ENCODE measurements around the gene VPS9D1. TPM values are rescaled to one million over a fixed set of nuclear protein-coding genes. Genes with fewer than 3 reads are reported as not detected.
"Not testable (repeated sequence)": the region's sequence is repeated elsewhere in the genome, so short reads cannot be mapped to it uniquely, and the experiment has no call there.

Gene VPS9D1
- total RNA-seq, 1 donor: 14.5 TPM

GRCh38 chr16:89667000-89667399 lies 53.7 kb downstream of the VPS9D1 start:
- not testable (repeated sequence) for H3K27ac ChIP-seq (ENCODE audit: low read depth, low read length); H3K4me1 ChIP-seq (ENCODE audit: insufficient read depth, low read length); H3K4me3 ChIP-seq (ENCODE audit: insufficient read depth, low read length); H2AFZ ChIP-seq (ENCODE audit: low read length); H3K4me2 ChIP-seq (ENCODE audit: insufficient read depth, low read length); H3K9me3 ChIP-seq (ENCODE audit: low read depth, low read length); H3K79me2 ChIP-seq (ENCODE audit: insufficient read depth, low read length); H4K20me1 ChIP-seq (ENCODE audit: insufficient read depth, low read length); H3K36me3 ChIP-seq (ENCODE audit: insufficient read depth, low read length); H3K27me3 ChIP-seq (ENCODE audit: insufficient read depth, low read length)
- TF ChIP-seq CTCF (IDR thresholded peaks at IDR 0.05; ENCODE audit: extremely low read depth, low read depth, low read length): peak; percentile 47
- peak; percentile 84 for DNase-seq (ENCODE audit: insufficient read length, low spot score, missing footprints)

GRCh38 chr16:89664238-89664637 lies 56.5 kb downstream of the VPS9D1 start:
- not testable (repeated sequence) for H3K9me3 ChIP-seq (ENCODE audit: low read depth, low read length); H3K27ac ChIP-seq (ENCODE audit: low read depth, low read length); H2AFZ ChIP-seq (ENCODE audit: low read length); H3K4me2 ChIP-seq (ENCODE audit: insufficient read depth, low read length); H3K4me1 ChIP-seq (ENCODE audit: insufficient read depth, low read length); H4K20me1 ChIP-seq (ENCODE audit: insufficient read depth, low read length); H3K27me3 ChIP-seq (ENCODE audit: insufficient read depth, low read length); DNase-seq (ENCODE audit: insufficient read length, low spot score, missing footprints); H3K36me3 ChIP-seq (ENCODE audit: insufficient read depth, low read length); H3K4me3 ChIP-seq (ENCODE audit: insufficient read depth, low read length)
- peaks cover 13% of the 10 kb centered on the region for H3K79me2 ChIP-seq (ENCODE audit: insufficient read depth, low read length)

GRCh38 chr16:89661215-89661614 lies 59.5 kb downstream of the VPS9D1 start:
- no peak overlapping the region for H2AFZ ChIP-seq (ENCODE audit: low read length)
- no peak overlapping the region for H3K27ac ChIP-seq (ENCODE audit: low read depth, low read length)
- peaks cover 14% of the 10 kb centered on the region for H3K4me1 ChIP-seq (ENCODE audit: insufficient read depth, low read length)
- no peaks in the 10 kb centered on the region for H3K27me3 ChIP-seq (ENCODE audit: insufficient read depth, low read length)
- TF ChIP-seq CTCF (IDR thresholded peaks at IDR 0.05; ENCODE audit: extremely low read depth, low read depth, low read length): no peak
- peaks cover 8% of the 10 kb centered on the region for H3K36me3 ChIP-seq (ENCODE audit: insufficient read depth, low read length)
- no peaks in the 10 kb centered on the region for H3K9me3 ChIP-seq (ENCODE audit: low read depth, low read length)
- no peak overlapping the region for H3K4me2 ChIP-seq (ENCODE audit: insufficient read depth, low read length)
- H4K20me1 ChIP-seq (ENCODE audit: insufficient read depth, low read length): no peaks in the 10 kb centered on the region
- H3K4me3 ChIP-seq (ENCODE audit: insufficient read depth, low read length): no peak overlapping the region
- H3K79me2 ChIP-seq (ENCODE audit: insufficient read depth, low read length): peaks cover 39% of the 10 kb centered on the region
- no peak for DNase-seq (ENCODE audit: insufficient read length, low spot score, missing footprints)

- Histone ChIP-seq H3K4me2 (ENCODE audit: insufficient read depth, low read length) (no peak overlapping the region), H3K36me3 (ENCODE audit: insufficient read depth, low read length) (peaks cover 8% of the 10 kb centered on the region), H3K27me3 (ENCODE audit: insufficient read depth, low read length) (no peaks in the 10 kb centered on the region), H4K20me1 (ENCODE audit: insufficient read depth, low read length) (peaks cover 4% of the 10 kb centered on the region), H3K79me2 (ENCODE audit: insufficient read depth, low read length) (peaks cover 49% of the 10 kb centered on the region), H3K27ac (ENCODE audit: low read depth, low read length) (no peak overlapping the region), H3K4me1 (ENCODE audit: insufficient read depth, low read length) (peaks cover 14% of the 10 kb centered on the region), H3K9me3 (ENCODE audit: low read depth, low read length) (no peaks in the 10 kb centered on the region), H2AFZ (ENCODE audit: low read length) (no peak overlapping the region), H3K4me3 (ENCODE audit: insufficient read depth, low read length) (no peak overlapping the region)
- DNase-seq (ENCODE audit: insufficient read length, low spot score, missing footprints): no peak
- TF ChIP-seq CTCF (IDR thresholded peaks at IDR 0.05; ENCODE audit: extremely low read depth, low read depth, low read length): no peak
Measured at GRCh38 chr16:89660146-89660545, 60.6 kb downstream of the VPS9D1 start.

Data from osteoblast (primary cell).